H1 (cell line): Measurements from ENCODE around the gene CST4. TPM values are rescaled to one million over a fixed set of nuclear protein-coding genes. Genes with fewer than 3 reads are reported as not detected.

ENCODE experiments used
- BACH1 ChIP-seq: IDR thresholded peaks from 2 replicates; pipeline ENCODE4 v1.6.1; 2012; ENCODE audit warnings: low read length, improper control_type of control experiment
- EP300 ChIP-seq, 2 experiments: IDR thresholded peaks; 1 replicate in 1 of 2; 2 replicates in 1 of 2; pipeline ENCODE4 v1.6.1; 2011 to 2012; ENCODE audit warnings: low read depth in 2 of 2, low read length in 2 of 2, mild to moderate bottlenecking in 2 of 2, borderline replicate concordance in 1 of 2, inconsistent platforms in 1 of 2, moderate library complexity in 1 of 2
- FOSL1 ChIP-seq: IDR thresholded peaks from 2 replicates; pipeline ENCODE4 v1.6.1; 2011; ENCODE audit warnings: mild to moderate bottlenecking, low read depth, low read length, moderate library complexity; ENCODE audit not compliant: insufficient read depth
- NANOG ChIP-seq: IDR thresholded peaks from 2 replicates; pipeline ENCODE4 v1.6.1; 2011; ENCODE audit warnings: low read length, low read depth, mild to moderate bottlenecking, inconsistent platforms; ENCODE audit not compliant: insufficient read depth, poor library complexity, severe bottlenecking
- SAP30 ChIP-seq: fragments of 300-600 bp; sonication (generic); IDR thresholded peaks from 2 replicates; pipeline ENCODE4 v1.7.1; 2012; ENCODE audit warnings: low read length, moderate library complexity, mild to moderate bottlenecking, inconsistent platforms; ENCODE audit not compliant: insufficient read depth, insufficient replicate concordance
- SIRT6 ChIP-seq: IDR thresholded peaks from one replicate; pipeline ENCODE4 v1.7.1; 2012; ENCODE audit warnings: low read length, inconsistent platforms
- SUZ12 ChIP-seq: fragments of 200-600 bp; sonication (generic); IDR thresholded peaks from 2 replicates; pipeline ENCODE4 v1.6.1; 2012; ENCODE audit warnings: mild to moderate bottlenecking, inconsistent platforms, low read length, moderate library complexity, mixed read lengths
- polyA plus RNA-seq, 7 experiments: library from polyadenylated mRNA; depleted of rRNA in 3 of 7; stranded (reverse) in 5 of 7; unstranded in 2 of 7; fragments of >200 nt in 5 of 7; fragments of 200-250 nt in 2 of 7; gene quantifications; 1 replicate in 5 of 7; 2 replicates in 1 of 7; 4 replicates in 1 of 7; pipeline versions ENCODE4 v1.2.1 to v1.2.3, GENCODE V29; 2011 to 2013; ENCODE audit warnings: missing spikeins in 2 of 7, mixed read lengths in 2 of 7
- total RNA-seq: library from RNA; stranded (reverse); fragmentation: NEBNext Ultra II Directional; extraction: Animal tissue kit (Norgen Biotek cat#: 25700); gene quantifications from 2 replicates; pipeline ENCODE4 v1.2.1, GENCODE V29; 2021
- TF ChIP-seq, protein P1 (sequence below): IDR thresholded peaks from 2 replicates; pipeline ENCODE4 v1.6.1; 2011; ENCODE audit warnings: low read length, improper control_type of control experiment
- TF ChIP-seq, protein P2 (sequence below): IDR thresholded peaks from 2 replicates; pipeline ENCODE4 v1.6.1; 2011; ENCODE audit warnings: low read depth, mild to moderate bottlenecking, low read length; ENCODE audit not compliant: insufficient read depth

The CST4 gene
- total and polyA plus RNA-seq, 2 of the 8 experiments (the other 6 are each of a cell fraction or from before 2014, with no cell fraction given): not detected

DNA sequence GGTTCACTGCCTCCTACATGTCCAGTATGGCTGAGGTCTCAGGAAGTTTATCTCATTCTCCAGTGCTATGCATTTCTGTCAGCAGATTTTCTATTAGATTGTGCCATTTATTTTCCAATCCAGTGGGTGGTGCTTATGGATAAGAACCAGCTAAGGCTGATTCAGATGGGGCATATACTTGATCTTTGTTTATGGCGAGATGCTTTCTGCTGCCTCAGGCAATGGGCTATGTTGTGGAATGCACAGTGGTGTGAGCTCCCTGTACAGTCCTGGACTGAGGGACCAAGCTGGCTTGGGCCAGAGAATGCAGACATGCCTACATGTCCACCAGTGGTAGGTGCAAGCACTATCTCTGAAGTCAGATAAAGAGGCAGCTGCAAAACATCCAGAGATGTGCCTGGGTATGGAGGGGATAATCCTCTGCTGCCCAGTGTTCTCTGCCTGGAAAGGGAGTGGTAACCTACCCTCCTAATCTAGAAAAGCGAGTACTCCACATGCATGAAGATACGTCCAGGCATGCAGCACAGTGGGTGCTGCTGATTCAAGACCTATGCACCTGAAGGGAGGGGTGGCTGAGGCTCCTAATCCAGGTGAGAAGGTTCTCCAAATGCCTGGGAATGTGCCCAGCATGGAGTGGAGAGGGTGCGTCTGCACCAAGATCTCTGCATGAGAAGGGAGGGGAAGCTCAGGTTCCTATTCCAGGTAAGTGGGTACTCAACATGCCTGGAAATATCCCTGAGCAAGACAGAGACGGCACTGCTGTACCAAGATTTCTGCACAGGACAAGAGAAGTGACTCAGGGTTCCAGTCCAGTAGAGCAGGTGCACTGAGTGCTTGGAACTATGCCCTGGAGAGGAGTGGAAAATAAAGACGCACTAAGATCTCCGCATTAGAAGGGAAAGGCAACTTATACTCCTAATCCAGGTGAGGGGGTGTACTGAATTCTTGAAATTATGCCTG, 9.4 kb downstream of the CST4 start (continued):
- TF ChIP-seq NANOG (no peak), FOSL1 (no peak), BACH1 (no peak), EP300 (IDR thresholded peaks at IDR 0.05; ENCODE audit: borderline replicate concordance in 1 of 2, low read depth in 2 of 2, low read length in 2 of 2) (no peak), SUZ12 (no peak), SIRT6 (no peak), SAP30 (no peak)
- TF ChIP-seq, protein P1, sequence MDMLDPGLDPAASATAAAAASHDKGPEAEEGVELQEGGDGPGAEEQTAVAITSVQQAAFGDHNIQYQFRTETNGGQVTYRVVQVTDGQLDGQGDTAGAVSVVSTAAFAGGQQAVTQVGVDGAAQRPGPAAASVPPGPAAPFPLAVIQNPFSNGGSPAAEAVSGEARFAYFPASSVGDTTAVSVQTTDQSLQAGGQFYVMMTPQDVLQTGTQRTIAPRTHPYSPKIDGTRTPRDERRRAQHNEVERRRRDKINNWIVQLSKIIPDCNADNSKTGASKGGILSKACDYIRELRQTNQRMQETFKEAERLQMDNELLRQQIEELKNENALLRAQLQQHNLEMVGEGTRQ: no peak
- TF ChIP-seq, protein P2, sequence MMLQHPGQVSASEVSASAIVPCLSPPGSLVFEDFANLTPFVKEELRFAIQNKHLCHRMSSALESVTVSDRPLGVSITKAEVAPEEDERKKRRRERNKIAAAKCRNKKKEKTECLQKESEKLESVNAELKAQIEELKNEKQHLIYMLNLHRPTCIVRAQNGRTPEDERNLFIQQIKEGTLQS: no peak
